ENCODE results near the gene XPNPEP1.

DNA sequence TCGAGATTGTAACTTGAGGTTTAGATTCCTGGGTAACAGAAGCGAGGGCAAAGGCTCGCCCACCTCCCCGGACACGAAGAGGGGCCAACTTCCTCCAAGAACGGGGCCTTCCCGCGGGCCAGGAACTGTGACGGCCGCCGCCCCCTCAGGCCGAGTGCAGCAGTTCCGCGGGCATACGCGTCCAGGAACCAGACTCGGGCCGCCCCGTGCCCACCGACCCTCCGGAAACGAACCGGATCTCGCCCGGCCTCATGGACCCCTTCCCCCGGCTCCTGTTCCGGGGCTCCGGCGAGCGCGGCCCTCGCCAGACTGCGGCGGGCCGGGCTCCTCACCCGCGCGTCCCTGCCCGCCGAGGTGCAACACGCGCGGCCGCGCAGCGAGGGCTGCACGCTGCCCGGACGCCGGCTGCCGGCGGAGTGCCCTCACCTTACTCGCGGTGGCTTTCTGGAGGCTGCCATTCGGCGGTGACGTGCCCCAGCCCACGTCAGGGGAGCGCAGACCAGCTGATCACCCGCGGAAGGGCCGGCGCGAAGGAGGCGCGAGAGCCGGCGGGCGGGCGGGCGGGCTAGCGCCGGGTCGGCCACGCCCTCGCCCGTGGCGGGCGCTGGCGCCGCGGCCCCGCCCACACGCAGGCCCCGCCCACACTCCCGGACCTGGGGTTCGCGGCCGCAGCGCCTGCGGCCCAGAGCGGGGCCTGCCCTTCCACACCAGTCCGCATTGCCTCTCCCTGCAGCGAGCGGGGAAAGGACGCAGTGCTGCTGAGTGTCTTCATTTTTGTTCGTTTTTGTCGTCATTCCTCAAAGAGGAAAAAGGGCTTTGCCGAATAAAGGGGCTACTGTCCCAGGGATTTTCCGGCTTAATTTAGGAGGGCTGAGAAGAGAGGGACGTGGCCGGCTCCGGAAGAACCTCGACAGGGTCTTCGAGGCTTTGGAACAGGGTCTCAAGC, at the start of gene XPNPEP1:
- TF ChIP-seq, protein P1, sequence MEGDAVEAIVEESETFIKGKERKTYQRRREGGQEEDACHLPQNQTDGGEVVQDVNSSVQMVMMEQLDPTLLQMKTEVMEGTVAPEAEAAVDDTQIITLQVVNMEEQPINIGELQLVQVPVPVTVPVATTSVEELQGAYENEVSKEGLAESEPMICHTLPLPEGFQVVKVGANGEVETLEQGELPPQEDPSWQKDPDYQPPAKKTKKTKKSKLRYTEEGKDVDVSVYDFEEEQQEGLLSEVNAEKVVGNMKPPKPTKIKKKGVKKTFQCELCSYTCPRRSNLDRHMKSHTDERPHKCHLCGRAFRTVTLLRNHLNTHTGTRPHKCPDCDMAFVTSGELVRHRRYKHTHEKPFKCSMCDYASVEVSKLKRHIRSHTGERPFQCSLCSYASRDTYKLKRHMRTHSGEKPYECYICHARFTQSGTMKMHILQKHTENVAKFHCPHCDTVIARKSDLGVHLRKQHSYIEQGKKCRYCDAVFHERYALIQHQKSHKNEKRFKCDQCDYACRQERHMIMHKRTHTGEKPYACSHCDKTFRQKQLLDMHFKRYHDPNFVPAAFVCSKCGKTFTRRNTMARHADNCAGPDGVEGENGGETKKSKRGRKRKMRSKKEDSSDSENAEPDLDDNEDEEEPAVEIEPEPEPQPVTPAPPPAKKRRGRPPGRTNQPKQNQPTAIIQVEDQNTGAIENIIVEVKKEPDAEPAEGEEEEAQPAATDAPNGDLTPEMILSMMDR (conservative IDR thresholded peaks at IDR 0.05; ENCODE audit: low read depth, low read length): no peak
- TF ChIP-seq BHLHE40 (IDR thresholded peaks at IDR 0.05; ENCODE audit: low read depth, low read length) (0 out of 2 replicates have a peak, but pooled peaks have one; percentile 14), RFX5 (IDR thresholded peaks at IDR 0.05; ENCODE audit: low read depth, low read length) (no peak), MAFK (IDR thresholded peaks at IDR 0.05; ENCODE audit: low read depth, low read length) (no peak), POLR2A (IDR thresholded peaks at IDR 0.05; ENCODE audit: low read depth, low read length) (peak; percentile 98), RAD21 (IDR thresholded peaks at IDR 0.05; ENCODE audit: low read length) (no peak), CEBPB (IDR thresholded peaks at IDR 0.05; ENCODE audit: low read depth, low read length) (no peak), RCOR1 (IDR thresholded peaks at IDR 0.05; ENCODE audit: insufficient replicate concordance, low read length) (no peak), MXI1 (IDR thresholded peaks at IDR 0.05; ENCODE audit: borderline replicate concordance, low read depth, low read length) (peak; percentile 80; the same call in 1 of the 2 replicates), FOS (IDR thresholded peaks at IDR 0.05; ENCODE audit: low read depth, low read length) (no peak)
- TF ChIP-seq, protein P2, sequence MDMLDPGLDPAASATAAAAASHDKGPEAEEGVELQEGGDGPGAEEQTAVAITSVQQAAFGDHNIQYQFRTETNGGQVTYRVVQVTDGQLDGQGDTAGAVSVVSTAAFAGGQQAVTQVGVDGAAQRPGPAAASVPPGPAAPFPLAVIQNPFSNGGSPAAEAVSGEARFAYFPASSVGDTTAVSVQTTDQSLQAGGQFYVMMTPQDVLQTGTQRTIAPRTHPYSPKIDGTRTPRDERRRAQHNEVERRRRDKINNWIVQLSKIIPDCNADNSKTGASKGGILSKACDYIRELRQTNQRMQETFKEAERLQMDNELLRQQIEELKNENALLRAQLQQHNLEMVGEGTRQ (IDR thresholded peaks at IDR 0.05; ENCODE audit: low read depth, low read length): peak; percentile 78
- TF ChIP-seq, protein P3, sequence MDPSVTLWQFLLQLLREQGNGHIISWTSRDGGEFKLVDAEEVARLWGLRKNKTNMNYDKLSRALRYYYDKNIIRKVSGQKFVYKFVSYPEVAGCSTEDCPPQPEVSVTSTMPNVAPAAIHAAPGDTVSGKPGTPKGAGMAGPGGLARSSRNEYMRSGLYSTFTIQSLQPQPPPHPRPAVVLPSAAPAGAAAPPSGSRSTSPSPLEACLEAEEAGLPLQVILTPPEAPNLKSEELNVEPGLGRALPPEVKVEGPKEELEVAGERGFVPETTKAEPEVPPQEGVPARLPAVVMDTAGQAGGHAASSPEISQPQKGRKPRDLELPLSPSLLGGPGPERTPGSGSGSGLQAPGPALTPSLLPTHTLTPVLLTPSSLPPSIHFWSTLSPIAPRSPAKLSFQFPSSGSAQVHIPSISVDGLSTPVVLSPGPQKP (IDR thresholded peaks at IDR 0.05; ENCODE audit: borderline replicate concordance, low read depth, low read length): no peak

Measured in IMR-90 (cell line).